Measurements from ENCODE around the gene PMS1. TPM values are rescaled to one million over a fixed set of nuclear protein-coding genes. Genes with fewer than 3 reads are reported as not detected.
"Not testable (repeated sequence)": the region's sequence is repeated elsewhere in the genome, so short reads cannot be mapped to it uniquely, and the experiment has no call there.

Gene PMS1
- total and polyA plus RNA-seq, 10 donors, result 12.6 to 39.3 (median 24.5) TPM

DNA sequence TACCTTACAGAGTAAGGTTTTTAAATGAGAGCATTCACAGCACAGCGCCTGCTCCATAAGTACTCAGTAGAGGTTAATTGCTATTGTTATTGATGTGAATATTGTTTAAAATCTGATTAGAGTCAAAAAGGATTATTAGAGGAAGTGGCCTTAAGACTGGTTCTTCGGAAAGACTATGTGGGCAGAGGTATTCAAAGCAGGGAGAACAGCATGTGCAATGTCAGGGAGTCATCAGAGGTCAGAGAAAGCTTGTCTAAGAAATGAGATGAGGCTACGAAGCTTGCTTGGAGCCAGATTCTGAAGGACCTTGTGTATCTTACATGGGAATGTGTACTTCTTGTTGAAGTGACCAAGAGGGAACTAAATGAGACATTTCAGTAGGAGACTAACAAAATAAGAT, 49.8 kb downstream of the PMS1 start:
- 78 to 87% (median 87%) methylated on average over 3 of the region's 3 CpGs for WGBS, 5 donors
- H3K9me3 ChIP-seq, result no peaks in the 10 kb centered on the region
- intact Hi-C loops (cut with DNase I; ENCODE audit: low total_unique reads), result no loop called here
- no peak for DNase-seq
- peaks cover 0 to 6% (median 0%) of the 10 kb centered on the region in 6 donors for H3K4me1 ChIP-seq
- H3K4me3 ChIP-seq, result no peak overlapping the region
- peak overlapping the region in 1 of 8 donors; percentile 9 for H3K27ac ChIP-seq
- peaks cover 0 to 32% (median 0%) of the 10 kb centered on the region in 6 donors for H3K36me3 ChIP-seq
- H3K27me3 ChIP-seq (replicated peaks in 1 of 7), result no peaks in the 10 kb centered on the region
- TF ChIP-seq POLR2A (IDR thresholded peaks at IDR 0.05) (no peak), POLR2AphosphoS5 (IDR thresholded peaks at IDR 0.05) (no peak)
- TF ChIP-seq, protein P1, sequence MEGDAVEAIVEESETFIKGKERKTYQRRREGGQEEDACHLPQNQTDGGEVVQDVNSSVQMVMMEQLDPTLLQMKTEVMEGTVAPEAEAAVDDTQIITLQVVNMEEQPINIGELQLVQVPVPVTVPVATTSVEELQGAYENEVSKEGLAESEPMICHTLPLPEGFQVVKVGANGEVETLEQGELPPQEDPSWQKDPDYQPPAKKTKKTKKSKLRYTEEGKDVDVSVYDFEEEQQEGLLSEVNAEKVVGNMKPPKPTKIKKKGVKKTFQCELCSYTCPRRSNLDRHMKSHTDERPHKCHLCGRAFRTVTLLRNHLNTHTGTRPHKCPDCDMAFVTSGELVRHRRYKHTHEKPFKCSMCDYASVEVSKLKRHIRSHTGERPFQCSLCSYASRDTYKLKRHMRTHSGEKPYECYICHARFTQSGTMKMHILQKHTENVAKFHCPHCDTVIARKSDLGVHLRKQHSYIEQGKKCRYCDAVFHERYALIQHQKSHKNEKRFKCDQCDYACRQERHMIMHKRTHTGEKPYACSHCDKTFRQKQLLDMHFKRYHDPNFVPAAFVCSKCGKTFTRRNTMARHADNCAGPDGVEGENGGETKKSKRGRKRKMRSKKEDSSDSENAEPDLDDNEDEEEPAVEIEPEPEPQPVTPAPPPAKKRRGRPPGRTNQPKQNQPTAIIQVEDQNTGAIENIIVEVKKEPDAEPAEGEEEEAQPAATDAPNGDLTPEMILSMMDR (IDR thresholded peaks at IDR 0.05 in 8 of 11, conservative IDR thresholded peaks at IDR 0.05 in 3 of 11), result no peak

DNA sequence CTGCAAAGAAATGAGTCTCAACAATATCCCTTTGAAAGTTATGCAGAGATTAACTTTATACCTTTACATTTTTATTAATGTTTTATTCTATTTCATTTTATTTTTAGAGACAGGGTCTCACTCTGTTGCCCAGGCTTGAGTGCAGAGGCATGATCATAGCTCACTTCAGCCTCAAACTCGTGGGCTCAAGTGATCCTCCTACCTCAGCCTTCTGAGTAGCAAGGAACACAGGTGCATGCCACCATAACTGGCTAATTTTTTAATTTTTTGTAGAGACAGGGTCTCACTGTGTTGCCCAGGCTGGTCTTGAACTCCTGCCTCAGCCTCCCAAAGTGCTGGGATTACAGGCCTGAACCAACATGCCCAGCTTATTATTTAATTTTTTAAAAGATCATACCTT, 50.4 kb downstream of the PMS1 start:
- intact Hi-C loops (cut with DNase I; ENCODE audit: low total_unique reads); H3K27me3 ChIP-seq (replicated peaks in 1 of 7); H3K4me3 ChIP-seq; H3K9me3 ChIP-seq; DNase-seq; H3K4me1 ChIP-seq: not testable (repeated sequence)
- Histone ChIP-seq H3K27ac (peak overlapping the region in 2 of 8 donors; percentile 9 to 13), H3K36me3 (peaks cover 0 to 26% (median 0%) of the 10 kb centered on the region in 6 donors)
- 86 to 95% (median 90%) methylated on average over 1 of the region's 1 CpG for WGBS, 5 donors

DNA sequence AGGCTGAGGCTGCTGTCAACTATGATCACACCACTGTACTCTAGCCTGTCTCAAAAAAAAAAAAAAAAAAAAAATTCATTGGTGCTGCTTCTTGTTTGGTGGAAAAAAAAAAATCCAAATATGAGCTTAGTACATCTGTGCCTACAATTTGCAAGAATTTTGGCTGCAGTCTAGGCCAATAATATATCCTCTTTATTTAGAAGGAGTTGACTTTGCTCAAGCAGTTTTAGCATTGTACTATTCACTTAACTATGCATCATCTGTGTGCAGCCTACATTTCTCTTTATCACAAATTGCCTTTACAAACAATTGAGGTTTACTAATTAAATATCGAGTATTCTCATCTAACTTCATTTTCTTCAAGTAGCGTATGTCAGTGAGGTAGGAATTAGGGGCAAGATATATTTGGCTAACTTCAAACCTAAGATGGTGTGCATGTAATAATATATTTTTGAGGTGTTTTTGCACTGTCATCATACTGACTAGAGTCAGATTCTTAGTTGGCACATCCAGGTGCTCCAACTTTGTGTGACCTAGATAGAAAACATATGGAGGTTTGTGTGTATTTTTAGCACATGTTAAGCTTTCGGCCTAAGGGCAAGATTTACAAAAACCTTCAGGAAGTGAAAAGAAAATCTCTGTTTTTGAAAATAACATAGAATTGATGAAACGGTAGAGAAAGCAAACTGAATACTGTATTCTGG, 51.8 kb downstream of the PMS1 start:
- Histone ChIP-seq H3K27ac (no peak overlapping the region), H3K27me3 (replicated peaks in 1 of 7) (no peaks in the 10 kb centered on the region), H3K9me3 (no peaks in the 10 kb centered on the region), H3K36me3 (peaks cover 0 to 13% (median 0%) of the 10 kb centered on the region in 6 donors), H3K4me1 (peaks cover 0 to 6% (median 0%) of the 10 kb centered on the region in 6 donors), H3K4me3 (no peak overlapping the region)
- DNase-seq, result no peak
- WGBS, 5 donors, result 86 to 92% (median 89%) methylated on average over 4 of the region's 4 CpGs
- TF ChIP-seq, protein P1 (IDR thresholded peaks at IDR 0.05 in 8 of 11, conservative IDR thresholded peaks at IDR 0.05 in 3 of 11), result no peak
- no peak for TF ChIP-seq POLR2A (IDR thresholded peaks at IDR 0.05)
- TF ChIP-seq POLR2AphosphoS5 (IDR thresholded peaks at IDR 0.05), result no peak
- intact Hi-C loops (cut with DNase I; ENCODE audit: low total_unique reads), result no loop called here

DNA sequence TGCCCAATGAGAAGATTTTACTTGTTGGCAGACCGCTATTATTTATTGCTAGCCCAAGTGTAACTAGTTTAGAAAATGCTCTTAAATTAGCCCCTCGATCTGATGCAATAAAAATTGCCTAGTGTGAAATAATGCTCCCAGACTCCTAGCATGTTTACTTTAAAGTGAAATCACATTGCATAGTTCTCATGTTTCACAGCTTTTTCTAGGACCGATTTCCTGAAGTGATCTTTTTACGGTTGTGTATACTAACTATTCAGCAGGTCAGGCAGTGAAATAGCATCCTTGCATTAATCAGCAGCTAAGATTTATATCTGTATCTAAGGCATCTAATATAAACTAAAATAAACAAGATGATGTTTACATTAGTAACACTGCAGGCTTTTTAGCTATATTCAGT, 52.4 kb downstream of the PMS1 start:
- TF ChIP-seq POLR2AphosphoS5 (IDR thresholded peaks at IDR 0.05) (no peak), POLR2A (IDR thresholded peaks at IDR 0.05) (no peak)
- TF ChIP-seq, protein P1 (IDR thresholded peaks at IDR 0.05 in 8 of 11, conservative IDR thresholded peaks at IDR 0.05 in 3 of 11), result no peak
- WGBS, 5 donors, result 82 to 89% (median 86%) methylated on average over 4 of the region's 4 CpGs
- intact Hi-C loops (cut with DNase I; ENCODE audit: low total_unique reads), result no loop called here
- DNase-seq, result no peak
- Histone ChIP-seq H3K4me1 (peaks cover 0 to 6% (median 0%) of the 10 kb centered on the region in 6 donors), H3K36me3 (peaks cover 0 to 11% (median 0%) of the 10 kb centered on the region in 6 donors), H3K27ac (no peak overlapping the region), H3K27me3 (replicated peaks in 1 of 7) (no peaks in the 10 kb centered on the region), H3K9me3 (no peaks in the 10 kb centered on the region), H3K4me3 (no peak overlapping the region)
